NCI-H128 (cell line): ENCODE results near the gene DLGAP1.
"Not testable (repeated sequence)": the region's sequence is repeated elsewhere in the genome, so short reads cannot be mapped to it uniquely, and the experiment has no call there.

Experiments
- DNase-seq: peaks from one replicate; lab custom pipeline; 2025; ENCODE audit not compliant: unreplicated experiment; lab: John Stamatoyannopoulos, UW

The DLGAP1 gene

DNA sequence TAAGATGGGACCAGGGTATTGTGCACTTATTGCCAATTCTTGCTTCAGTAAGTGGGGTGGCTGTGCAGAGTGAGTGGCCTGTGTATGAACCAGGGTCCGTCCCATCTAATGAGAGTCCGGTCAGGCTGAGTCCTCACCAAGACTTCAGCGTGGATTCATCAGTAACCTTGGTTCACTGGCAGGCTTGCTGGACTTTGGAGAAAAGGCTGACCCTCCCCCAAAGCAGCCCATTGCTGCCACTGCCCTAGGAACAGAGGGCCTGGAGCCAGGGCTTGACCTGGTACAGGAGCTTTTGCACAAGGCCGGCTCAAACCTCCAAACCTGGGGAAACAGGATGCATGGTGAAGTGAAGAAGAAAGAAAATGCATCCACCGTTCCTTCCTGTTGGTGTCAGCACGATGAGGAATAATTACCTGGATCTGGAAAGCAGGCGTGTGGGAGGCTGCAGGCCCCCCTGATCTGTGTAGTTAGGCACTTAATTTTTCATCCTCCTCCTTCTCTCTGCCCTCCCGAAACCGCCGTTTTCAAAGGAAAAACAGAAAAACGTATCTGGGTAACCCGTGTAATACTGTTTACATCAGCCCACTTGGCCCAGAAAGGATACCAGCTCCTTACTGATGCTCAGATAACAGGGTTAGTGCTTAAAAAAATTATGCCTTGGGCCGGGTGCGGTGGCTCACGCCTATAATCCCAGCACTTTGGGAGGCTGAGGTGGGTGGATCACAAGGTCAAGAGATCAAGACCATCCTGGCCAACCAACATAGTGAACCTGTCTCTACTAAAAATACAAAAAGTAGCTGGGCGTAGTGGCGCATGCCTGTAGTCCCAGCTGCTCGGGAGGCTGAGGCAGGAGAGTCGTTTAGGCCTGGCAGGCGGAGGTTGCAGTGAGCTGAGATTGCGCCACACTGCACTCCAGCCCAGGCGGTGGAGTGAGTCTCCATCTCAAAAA, 857.4 kb downstream of the DLGAP1 start:
- DNase-seq = no peak

DNA sequence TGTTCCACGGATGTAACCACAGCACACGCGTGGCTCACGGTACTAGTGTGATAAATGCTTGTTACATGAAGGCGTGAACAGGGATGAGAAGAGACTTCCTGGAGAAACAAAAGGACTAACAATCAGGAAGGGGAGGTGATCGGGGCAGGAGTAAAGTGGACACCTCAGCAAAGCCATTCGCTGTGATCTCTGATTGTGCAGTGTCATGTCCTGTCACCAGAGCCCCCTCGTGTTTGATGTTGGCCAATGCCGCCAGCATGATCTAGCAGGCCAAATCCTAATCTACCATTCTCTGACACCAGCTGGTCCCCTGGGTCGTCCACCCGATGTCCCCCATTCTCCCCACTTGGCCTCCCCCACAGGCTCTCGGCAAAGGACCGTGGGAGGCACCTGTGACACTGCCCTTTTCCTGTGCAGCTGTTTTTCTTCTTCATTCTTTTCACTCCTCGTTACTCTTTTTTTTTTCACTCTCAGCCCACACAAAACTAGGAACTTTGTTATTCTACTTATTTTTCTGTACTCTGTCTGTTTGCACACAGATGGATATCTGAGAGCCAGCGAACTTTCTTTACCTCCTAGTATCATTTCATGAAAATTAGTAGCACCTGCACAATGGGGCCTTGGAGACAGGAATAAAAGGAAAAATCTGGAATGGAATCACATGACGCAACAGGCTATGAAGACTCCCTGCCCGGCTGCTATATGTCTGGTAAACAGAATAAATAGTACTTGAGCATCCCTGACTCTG, 858.3 kb downstream of the DLGAP1 start:
- DNase-seq = no peak

DNA sequence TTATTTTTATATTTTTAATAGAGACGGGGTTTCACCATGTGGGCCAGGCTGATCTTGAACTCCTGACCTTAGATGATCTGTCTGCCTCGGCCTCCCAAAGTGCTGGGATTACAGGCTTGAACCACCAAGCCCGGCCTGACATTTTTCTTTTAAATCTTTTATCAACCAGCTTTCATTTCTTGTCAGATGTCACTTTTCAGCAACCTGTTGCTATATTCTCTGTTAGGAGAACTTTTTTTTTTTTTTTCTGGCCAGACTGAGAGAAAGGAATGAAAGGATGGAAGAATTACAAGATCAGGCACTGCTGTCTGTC, 858.8 kb downstream of the DLGAP1 start:
- no peak for DNase-seq

DNA sequence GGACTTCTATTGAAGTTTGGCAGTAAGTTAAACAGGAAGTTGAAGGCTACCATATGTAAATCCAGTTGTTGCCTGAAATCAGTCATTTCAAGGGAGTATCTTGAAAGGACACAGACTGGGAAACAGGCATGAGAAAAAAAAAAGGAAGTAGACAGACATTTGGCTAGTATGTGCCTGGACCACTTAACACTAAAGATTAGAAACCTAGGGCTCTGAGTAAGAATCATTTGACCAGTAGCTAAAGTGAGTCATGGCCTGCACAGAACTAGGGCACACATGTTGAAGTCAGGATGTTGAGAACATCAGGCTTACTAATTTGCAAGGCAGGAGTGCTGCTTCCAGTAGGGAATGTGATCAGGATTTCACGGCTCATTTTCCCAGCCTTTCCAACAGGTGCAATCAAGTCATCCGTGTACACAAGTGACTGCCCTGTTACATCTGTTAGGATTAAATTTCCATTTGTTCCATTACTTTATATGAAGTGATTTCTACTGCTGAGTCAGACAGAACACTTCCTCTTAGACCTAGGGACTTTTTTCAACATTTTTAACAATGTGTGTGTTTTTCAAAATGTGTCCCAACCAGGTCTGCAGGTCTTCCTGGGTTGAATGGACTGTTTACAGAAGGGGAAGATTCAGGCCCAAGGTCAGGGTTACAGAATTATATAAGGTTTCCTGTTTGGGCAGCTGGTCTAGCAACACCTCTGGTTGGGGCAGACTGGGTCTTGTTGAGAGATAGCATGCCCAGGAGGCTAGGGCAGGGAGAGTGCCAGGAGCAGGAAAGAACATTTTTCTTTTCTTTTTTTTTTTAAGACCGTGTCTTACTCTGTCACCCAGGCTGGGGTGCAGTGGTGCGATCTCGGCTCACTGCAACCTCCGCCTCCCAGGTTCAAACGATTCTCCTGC, 859.5 kb downstream of the DLGAP1 start:
- DNase-seq = peak; percentile 54

DNA sequence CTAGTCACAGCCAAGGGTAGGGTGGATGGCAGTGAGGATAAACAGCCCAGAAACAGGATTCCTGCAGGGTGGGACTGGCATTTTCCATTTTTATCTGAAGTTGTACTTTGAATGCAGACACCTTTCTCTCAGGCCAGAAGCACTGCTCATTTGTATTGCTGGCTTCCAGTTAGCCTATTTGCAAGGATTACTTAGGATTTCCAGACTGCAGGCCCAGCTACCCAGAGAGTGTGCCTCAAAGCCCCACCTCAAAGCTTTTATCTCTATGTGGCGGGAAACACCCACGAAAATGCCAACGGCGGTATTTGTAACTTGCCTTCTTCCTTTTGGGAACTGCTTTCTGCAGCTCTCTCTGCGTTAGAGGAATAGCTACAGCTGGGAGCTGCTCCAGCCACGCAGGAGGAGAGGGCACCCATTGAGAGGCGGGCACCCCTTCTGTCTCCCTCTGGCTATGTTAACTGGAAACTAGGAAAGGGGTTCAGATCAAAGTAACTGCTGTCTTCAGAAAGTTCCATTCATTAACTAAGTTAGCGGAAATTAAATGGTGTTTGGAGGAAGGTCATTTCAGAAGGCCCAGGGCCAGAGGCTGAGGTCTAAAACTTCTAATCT, 860.2 kb downstream of the DLGAP1 start:
- no peak for DNase-seq

DNA sequence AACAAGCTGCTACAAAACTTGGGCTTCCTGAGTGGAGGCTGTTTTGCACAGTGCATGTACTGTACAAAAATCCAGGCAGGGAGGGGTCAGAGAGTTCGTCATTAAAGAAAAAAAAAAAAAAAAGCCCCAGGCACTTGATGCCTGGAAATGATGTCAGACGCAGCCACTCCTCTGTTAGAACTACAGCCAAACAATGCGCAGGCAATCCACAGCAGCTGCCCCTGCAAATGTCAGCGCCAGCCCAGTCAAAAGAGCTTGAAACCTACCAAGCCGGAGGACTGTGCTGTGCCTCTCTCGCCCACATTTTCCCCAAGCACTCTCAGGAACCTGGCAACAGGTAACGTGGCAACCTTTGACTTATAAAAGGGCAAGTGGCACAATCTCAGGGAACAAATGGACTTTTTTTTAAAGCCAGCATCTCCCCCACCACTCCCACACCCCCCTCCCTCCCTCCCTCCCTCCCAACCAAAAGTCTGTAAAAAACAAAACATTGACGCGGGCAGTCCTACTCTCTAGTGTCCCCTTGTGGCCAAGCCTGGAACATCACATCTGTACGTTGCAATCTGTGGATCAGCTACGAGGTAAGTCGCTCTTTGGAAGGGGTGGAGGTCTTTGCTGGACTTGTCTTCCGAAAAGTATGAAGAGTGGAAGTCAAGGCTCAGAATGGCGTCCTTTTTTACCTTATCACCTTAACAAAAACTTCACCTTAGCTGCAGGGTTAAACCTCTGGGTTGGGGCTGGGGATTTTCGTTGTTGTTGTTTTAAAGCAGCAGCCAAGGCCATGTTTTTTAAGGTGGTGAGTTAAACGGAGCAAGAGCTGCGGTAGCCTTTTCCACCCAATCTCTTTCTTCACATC, 861.0 kb downstream of the DLGAP1 start:
- DNase-seq = peak; percentile 96

DNA sequence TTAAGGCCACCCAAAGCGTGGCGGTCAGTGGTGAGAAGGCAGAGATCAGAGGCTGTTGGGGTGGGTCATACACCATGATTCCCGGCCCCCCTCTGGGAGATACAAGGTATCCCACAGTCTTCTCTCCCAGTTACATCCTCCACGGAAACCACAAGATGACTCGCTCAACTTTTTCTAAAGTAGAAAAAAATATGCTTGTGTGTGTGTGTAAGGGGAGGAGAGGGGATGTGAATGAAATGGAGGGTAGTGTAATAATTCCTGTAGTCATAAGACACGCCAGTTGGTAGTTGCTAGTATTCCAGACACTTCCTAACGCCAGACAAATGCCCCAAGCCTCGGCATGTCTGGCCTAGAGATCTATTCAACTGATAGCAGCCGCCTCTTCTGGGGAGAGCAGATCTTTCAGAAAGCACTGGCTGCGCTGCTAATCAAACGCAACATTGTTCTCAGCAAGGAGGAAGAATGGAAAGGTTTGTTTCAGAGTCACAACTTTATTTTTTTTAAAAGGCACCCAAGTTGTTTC, 861.7 kb downstream of the DLGAP1 start:
- peak; percentile 85 for DNase-seq

DNA sequence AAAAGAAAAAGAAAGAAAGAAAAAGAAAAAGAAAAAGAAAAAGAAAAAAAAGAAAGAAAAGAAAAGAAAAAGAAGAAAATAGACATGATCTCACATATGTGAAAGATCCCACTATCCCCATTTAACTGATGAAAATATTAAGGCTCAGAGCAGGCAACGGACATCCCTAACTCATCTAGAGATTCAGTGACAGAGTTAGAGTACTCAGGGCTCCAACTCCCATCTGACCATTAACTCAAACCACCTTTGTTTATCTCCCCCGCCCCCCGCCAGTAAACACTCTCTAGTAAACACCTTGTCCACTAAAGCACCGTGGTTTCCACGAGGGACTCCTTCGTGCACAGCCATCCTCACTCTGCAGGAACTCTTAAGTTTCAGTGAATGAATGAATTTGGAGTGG, 862.2 kb downstream of the DLGAP1 start:
- no peak for DNase-seq

DNA sequence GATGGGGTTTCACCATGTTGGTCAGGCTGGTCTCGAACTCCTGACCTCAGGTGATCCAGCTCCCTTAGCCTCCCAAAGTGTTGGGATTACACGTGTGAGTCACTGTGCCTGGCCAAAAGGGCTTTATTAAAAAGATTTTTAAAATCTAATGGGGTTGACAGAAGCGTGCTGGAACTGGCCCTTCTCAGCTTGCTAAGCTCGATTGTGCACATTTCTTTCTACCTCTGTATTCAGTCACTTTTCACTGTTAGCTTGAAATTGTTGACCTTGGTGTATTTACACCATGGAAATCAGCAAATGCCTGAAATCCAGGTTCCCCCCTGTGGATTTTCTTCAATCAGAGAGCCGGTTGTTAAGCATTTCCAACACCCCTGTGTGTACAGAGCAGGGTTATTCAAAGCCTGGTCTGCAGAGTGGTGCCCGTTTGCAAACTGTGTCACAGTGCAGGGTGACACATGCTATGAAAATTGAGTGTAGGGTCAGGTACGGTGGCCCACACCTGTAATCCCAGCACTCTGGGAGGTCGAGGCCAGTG, 864.9 kb downstream of the DLGAP1 start:
- DNase-seq = no peak

DNA sequence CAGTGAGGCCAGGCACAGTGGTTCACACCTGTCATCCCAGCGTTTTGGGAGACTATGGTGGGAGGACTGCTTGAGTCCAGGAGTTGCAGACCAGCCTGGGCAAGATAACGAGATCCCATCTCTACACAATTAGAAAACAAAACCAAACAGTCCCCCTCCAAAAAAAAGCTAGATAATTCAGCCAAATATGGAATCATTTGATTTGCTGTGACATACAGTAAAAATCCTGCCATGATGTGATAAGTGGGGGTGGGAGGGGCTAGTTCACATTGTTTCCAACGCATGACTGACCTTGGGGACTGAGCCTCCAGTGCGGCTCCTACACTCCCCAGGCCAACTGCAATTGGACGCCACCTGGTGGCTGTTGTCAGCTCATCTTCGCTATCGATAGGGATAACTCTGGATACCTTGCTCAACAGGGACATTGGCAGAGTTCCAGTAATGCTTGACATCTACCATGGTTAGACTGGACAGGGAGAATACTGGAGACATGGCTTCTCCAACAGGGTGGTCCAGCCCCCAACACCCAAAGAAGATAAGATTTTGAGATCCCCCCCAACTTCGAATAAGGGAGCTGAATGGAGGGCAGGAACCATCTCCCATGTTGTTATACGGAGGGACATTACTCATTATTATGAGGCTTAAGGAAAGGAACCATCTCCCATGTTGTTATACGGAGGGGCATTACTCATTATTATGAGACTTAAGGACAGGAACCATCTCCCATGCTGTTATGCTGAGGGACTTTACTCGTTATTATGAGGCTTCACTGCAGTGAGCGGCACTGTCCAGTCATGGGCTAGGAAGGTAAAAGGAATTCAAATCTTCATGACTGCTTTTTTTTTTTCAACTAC, 869.2 kb downstream of the DLGAP1 start:
- DNase-seq = peak; percentile 71

DNA sequence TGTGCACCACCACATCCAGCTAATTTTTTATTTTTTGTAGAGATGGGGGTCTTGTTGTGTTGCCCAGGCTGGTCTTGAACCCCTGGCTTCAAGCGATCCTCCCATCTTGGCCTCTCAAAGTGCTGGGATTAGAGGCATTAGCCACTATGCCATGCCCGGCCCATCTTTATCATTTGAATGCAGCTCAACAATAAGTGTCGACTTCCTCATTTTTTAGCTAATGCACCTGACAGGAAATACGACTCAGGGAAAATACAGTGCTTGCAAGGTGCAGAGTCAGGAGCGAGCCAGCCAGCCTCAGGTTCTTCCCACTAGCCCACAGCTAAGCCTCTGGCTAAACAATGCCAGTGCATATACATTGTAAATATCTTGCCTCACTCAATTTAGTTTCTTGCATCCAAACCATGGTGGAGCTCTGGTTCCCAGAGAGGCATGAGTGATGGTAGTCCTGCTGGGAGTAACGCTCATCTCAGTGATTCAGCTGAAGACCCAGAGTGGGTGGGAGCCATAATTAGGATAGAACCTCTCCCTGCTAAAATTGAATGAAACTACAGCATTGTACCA, 870.1 kb downstream of the DLGAP1 start:
- no peak for DNase-seq

DNA sequence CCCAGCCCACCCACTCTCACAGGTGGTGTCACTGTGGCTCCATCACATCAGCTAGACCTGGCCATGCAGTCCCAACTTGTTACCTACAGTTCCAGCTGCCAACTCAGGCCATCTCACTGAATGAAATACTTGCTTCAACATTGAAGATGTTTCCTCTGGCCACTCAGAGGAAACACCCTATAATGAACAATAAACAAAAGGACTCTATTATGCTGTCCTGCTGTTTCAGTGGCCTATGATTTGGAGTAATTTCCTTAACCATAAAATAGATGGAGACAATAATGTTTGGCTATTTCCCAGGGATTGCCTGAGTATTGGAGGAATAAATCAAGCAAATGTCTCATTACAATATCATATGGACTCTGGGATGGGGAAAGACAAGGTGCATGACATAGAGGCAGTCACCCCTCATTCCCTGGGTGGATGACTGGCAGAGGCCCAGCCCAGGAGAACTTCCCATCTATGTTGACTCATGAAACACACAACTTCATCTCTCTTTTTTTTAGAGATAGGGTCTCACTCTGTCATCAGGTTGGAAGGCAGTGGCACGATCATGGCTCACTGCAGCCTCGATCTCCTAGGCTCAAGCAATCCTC, 870.7 kb downstream of the DLGAP1 start:
- no peak for DNase-seq

DNA sequence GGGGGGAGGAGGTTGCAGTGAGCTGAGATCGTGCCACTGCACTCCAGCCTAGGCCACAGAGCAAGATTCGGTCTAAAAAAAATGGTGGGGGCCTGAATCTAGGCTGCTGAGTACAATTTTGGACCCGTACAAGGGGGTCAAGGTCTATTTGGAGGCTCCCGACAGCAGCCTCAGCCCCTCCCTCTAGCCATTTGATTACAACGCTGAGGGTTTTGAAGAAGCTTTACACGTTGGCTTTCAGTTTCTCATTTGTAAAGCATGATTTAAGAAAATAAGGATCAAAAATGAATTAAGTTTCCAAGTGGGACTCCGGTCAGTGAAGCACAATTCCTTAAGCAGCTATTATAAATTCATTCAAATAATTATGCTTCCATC, 871.2 kb downstream of the DLGAP1 start:
- DNase-seq = no peak

DNA sequence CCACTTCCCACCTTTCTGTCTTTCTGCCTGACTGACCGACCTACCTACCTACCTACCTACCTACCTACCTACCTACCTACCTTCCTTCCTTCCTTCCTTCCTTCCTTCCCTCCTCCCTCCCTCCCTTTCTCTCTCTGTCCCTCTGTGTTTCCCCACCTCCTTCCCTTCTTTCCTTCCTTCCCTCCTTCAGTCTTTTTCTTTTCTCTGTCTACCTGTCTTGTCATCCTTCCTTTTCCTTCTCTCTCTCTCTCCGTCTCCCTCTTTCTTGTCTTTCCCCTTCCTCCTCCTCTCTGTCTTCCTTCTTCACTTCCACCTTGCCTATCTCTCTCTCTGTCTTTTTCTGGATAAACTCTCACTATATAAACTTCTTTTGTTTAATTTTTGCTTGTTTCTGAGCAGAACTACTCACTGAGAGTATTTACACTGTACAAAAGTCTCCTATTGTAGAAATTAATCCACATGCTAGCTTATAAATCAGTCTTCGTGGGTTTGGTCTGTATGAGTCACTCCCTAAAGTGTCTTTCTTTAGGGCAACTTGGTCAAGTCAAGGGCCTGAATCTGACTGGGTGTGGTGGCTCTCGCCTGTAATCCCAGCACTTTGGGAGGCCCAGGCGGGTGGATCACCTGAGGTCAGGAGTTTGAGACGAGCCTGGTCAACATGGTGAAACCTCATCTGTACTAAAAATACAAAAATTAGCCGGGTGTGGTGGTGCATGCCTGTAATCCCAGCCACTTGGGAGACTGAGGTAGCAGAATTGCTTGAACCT, 871.8 kb downstream of the DLGAP1 start:
- not testable (repeated sequence) for DNase-seq

DNA sequence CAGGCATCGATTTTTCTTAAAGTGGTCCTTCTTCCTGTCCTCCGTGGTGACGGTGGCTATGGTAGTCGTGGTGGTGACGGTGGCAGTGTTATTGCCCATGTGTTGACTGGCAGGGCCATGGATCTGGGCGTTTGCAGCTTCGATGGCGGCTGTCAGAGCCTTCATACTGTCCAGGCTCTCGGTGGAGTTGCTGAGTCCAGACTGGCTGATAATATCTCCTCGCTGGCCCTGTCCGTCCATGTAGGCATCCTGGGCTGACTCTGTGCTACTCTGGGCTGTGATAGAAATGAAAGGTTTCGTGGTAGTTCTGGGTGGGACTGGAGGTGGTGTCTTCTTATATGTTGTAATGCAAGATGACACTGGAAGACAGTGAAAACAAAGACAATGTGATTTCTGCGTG, 873.2 kb downstream of the DLGAP1 start:
- no peak for DNase-seq

DNA sequence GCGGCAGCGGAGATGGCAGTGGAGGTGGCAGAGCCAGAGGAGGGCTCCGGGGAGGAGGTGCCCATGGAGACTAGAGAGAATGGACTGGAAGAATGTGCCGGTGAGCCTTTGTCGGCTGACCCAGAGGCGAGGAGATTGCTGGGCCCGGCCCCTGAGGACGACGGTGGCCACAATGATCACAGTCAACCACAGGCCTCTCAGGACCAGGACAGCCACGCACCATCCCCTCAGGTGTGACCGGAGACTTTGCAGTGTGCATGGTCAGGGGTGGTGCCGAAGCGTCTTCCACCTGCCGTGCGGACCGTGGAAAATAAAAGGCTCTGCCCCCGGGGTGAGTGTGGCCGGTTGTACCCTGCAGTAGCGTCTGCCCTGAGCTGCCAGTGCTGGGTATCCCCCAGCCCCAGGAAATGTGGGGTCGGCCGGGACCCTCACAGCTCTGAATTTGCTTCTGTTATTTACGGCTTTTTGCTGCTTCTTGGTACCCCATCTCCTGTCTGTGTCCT, 874.5 kb downstream of the DLGAP1 start:
- DNase-seq = not testable (repeated sequence)

DNA sequence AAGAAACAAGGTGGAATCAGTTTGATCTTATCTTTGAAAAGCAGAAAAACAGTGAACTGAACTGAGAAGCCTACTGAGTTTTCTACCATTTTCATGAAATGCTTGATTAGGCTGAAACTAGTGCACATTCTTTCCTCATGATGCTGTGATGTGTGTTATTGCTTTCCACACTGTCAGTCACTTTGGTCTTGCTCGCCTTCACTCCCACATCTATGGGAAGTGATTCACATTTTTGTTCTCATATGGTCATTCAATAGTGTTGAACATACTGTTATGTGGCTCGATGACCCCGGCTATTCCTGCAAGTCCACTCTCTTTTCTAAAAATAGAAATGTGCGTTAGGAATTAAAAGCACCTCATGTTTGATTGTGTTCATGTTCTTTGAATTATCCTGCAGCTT, 875.4 kb downstream of the DLGAP1 start:
- DNase-seq = no peak
